ENCODE measurements around the gene SOSTDC1.

The SOSTDC1 gene

GRCh38 chr7:16493266-16493665, 27.7 kb upstream of the SOSTDC1 start (continued):
- TF ChIP-seq ZNF148 (tag by site-specific recombination; IDR thresholded peaks at IDR 0.05; ENCODE audit: borderline replicate concordance) (no peak), ZNF302 (tag by site-specific recombination; IDR thresholded peaks at IDR 0.05; ENCODE audit: low read depth) (no peak), ZNF658 (tag by site-specific recombination; IDR thresholded peaks at IDR 0.05) (no peak), PRDM2 (tag by site-specific recombination; IDR thresholded peaks at IDR 0.05; ENCODE audit: borderline replicate concordance) (no peak), ZNF366 (tag by site-specific recombination; conservative IDR thresholded peaks at IDR 0.05) (no peak), ZNF830 (tag by site-specific recombination; IDR thresholded peaks at IDR 0.05; ENCODE audit: low read depth) (no peak)

- POLR2A ChIA-PET: no interaction called here
- Histone ChIP-seq H3K9me3 (ENCODE audit: control insufficient read depth, insufficient read depth, low read depth, low read length) (no peaks in the 10 kb centered on the region), H3K36me3 (ENCODE audit: control insufficient read depth in 2 of 2, insufficient read depth in 1 of 2, low read length in 2 of 2) (no peaks in the 10 kb centered on the region), H3K4me1 (ENCODE audit: control insufficient read depth, insufficient read depth, low read length) (no peaks in the 10 kb centered on the region), H3K27ac (ENCODE audit: extremely low read depth, low read depth, low read length) (no peak overlapping the region), H3K4me3 (ENCODE audit: low read depth, low read length) (no peak overlapping the region)
- CTCF ChIA-PET: no interaction called here
- no peak for TF ChIP-seq SCRT2 (tag by site-specific recombination; IDR thresholded peaks at IDR 0.05)
- TF ChIP-seq ZNF48 (tag by site-specific recombination; IDR thresholded peaks at IDR 0.05): no peak
- TF ChIP-seq ZNF654 (tag by site-specific recombination; IDR thresholded peaks at IDR 0.05; ENCODE audit: low read depth): no peak
- peak; percentile 49; the same call in 1 of the 2 replicates for TF ChIP-seq BCL6B (tag by site-specific recombination; IDR thresholded peaks at IDR 0.05)
- TF ChIP-seq SCRT1 (tag by site-specific recombination; IDR thresholded peaks at IDR 0.05; ENCODE audit: borderline replicate concordance): no peak
- TF ChIP-seq ZNF837 (tag by site-specific recombination; IDR thresholded peaks at IDR 0.05): no peak
These were observed 27.1 kb upstream of the SOSTDC1 start for GRCh38 chr7:16492513-16493062.

GRCh38 chr7:16491148-16491547, 25.6 kb upstream of the SOSTDC1 start:
- no peaks in the 10 kb centered on the region for H3K4me1 ChIP-seq (ENCODE audit: control insufficient read depth, insufficient read depth, low read length)
- no peak overlapping the region for H3K4me3 ChIP-seq (ENCODE audit: low read depth, low read length)
- no peaks in the 10 kb centered on the region for H3K9me3 ChIP-seq (ENCODE audit: control insufficient read depth, insufficient read depth, low read depth, low read length)
- ChIA-PET POLR2A (no interaction called here), CTCF (no interaction called here)
- H3K27ac ChIP-seq (ENCODE audit: extremely low read depth, low read depth, low read length): no peak overlapping the region
- no peaks in the 10 kb centered on the region for H3K36me3 ChIP-seq (ENCODE audit: control insufficient read depth in 2 of 2, insufficient read depth in 1 of 2, low read length in 2 of 2)
- TF ChIP-seq SETDB1 (IDR thresholded peaks at IDR 0.05; ENCODE audit: insufficient read length, low read length) (no peak), ZEB2 (tag by site-specific recombination; IDR thresholded peaks at IDR 0.05) (no peak), ZNF157 (tag by site-specific recombination; IDR thresholded peaks at IDR 0.05) (no peak), ZSCAN23 (tag by site-specific recombination; IDR thresholded peaks at IDR 0.05) (no peak), ZFP3 (tag by site-specific recombination; IDR thresholded peaks at IDR 0.05; ENCODE audit: low read depth) (no peak), TCF7L2 (IDR thresholded peaks at IDR 0.05; ENCODE audit: borderline replicate concordance, low read depth, low read length) (no peak), ZNF600 (tag by site-specific recombination; IDR thresholded peaks at IDR 0.05) (no peak), ZNF623 (tag by site-specific recombination; IDR thresholded peaks at IDR 0.05) (no peak), GLI4 (tag by site-specific recombination; IDR thresholded peaks at IDR 0.05) (no peak), ZNF302 (tag by site-specific recombination; IDR thresholded peaks at IDR 0.05; ENCODE audit: low read depth) (no peak), ZNF169 (tag by site-specific recombination; IDR thresholded peaks at IDR 0.05) (no peak), ZNF645 (tag by site-specific recombination; IDR thresholded peaks at IDR 0.05) (no peak), ZNF211 (tag by site-specific recombination; IDR thresholded peaks at IDR 0.05; ENCODE audit: low read depth) (no peak)
